ENCODE results near the gene RIC8B. TPM values are rescaled to one million over a fixed set of nuclear protein-coding genes. Genes with fewer than 3 reads are reported as not detected.
A peak's percentile ranks its signal among the peaks of the same experiment; 100 is the strongest.

The RIC8B gene
- total RNA-seq, 4 donors from 2014 or later: 12.5 to 17.8 (median 15.8) TPM

DNA sequence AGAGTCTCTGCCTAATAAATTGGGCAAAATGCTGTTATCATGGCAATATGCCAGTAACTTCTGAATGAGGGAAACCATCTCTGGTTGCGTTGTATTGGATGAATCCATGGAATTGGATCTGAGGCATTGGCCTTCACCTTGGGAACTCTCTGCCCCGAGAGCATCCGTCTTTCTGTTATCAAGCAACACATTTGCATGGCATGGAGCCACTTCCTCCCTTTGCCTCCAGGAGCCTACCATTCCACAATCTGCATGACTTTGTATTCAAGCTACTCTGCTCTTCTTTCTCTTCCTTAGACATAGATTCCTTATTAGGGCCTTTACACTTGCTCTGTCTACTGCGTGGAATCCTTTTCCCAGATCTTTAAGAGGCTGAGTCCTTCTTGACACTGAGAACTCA is 57.2 kb downstream of the RIC8B start:
- DNase-seq (ENCODE audit: low spot score): no peak
- no peak for ATAC-seq (ENCODE audit: low FRiP score)
- TF ChIP-seq, protein P1, sequence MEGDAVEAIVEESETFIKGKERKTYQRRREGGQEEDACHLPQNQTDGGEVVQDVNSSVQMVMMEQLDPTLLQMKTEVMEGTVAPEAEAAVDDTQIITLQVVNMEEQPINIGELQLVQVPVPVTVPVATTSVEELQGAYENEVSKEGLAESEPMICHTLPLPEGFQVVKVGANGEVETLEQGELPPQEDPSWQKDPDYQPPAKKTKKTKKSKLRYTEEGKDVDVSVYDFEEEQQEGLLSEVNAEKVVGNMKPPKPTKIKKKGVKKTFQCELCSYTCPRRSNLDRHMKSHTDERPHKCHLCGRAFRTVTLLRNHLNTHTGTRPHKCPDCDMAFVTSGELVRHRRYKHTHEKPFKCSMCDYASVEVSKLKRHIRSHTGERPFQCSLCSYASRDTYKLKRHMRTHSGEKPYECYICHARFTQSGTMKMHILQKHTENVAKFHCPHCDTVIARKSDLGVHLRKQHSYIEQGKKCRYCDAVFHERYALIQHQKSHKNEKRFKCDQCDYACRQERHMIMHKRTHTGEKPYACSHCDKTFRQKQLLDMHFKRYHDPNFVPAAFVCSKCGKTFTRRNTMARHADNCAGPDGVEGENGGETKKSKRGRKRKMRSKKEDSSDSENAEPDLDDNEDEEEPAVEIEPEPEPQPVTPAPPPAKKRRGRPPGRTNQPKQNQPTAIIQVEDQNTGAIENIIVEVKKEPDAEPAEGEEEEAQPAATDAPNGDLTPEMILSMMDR (IDR thresholded peaks at IDR 0.05): no peak

GRCh38 chr12:106837782-106838181 is 63.3 kb downstream of the RIC8B start:
- TF ChIP-seq, protein P1 (IDR thresholded peaks at IDR 0.05): no peak
- ATAC-seq (ENCODE audit: low FRiP score): no peak
- DNase-seq (ENCODE audit: low spot score): no peak

- TF ChIP-seq, protein P1 (IDR thresholded peaks at IDR 0.05): no peak
- no peak for ATAC-seq (ENCODE audit: low FRiP score)
- DNase-seq (ENCODE audit: low spot score): no peak
These were observed 64.9 kb downstream of the RIC8B start for GRCh38 chr12:106839333-106839732.

DNA sequence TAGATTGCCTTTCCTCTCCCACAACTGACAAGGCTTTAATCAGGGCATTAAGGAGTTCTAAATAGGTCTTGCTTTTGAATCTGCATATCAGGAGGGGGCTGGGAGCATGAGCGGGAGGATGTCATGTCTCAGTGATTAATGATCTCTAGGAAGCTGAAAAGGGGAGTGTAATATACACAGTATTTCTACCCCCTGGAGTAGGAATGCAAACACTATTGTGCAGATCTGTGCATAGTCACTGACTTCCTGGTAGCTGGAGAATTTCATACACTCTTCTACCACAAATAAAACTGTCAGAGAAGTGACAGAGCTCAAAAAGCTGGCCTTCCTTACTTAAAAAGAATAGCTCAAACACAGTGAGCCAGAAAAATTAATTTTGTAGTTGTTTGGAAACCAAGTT is 65.8 kb downstream of the RIC8B start:
- DNase-seq (ENCODE audit: low spot score) (no peak), ATAC-seq (ENCODE audit: low FRiP score) (peak; percentile 74)
- TF ChIP-seq, protein P1 (IDR thresholded peaks at IDR 0.05): no peak

DNA sequence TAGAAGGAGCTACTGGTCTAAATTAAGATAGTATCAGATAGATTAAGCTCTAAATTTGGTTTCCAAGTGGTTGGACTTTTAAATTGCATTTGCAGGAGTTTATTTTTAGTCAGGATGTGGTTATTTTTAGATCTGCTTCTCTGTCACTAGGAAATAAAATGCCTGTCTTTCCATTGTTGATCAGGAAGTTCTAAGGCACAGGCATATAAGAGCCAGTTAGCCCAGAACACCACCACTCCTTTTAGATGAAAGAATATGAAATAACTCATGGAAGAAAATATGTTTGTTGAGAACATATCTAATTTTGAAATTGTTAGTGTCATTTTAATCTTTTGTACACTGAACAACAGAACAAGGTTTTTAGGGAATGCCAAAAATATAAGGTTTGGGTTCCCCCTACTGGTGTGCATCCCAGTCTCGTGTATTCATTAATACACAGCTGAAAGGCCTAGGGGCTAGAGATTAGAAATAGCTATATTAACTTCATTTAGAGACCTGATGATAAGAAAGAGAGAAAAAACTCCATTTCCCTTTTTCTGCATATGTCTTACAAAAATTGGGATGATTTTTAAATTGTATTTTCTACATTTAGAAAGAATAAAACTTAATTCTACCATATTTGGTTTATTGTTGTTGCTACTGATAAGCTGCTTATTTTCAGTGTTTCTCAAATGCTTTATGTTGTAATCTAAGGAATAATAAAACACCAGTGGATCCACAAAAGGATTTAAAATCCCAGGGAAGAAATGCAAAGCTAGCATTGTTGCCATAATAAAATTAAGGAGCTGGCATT is 67.2 kb downstream of the RIC8B start:
- ATAC-seq (ENCODE audit: low FRiP score): peak; percentile 63
- TF ChIP-seq, protein P1 (IDR thresholded peaks at IDR 0.05): no peak
- DNase-seq (ENCODE audit: low spot score): no peak

DNA sequence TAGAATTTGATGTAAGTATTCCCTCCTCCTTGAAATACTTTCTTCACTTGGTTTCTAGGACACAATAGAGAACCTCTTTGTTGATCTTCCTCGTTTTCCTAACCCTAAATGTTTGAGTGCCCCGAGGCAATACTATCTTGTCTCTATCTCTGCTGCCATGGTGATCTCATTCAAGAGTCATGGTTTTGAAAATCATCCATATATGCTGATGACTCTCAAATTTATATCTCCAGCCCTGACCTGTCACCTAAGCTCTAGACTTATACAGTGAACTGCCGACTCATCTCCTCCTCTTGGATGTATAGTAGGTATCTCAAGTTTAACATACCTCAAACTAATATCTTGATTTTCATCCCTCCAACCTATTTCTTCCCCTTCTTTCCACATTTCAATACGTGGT is 71.4 kb downstream of the RIC8B start:
- DNase-seq (ENCODE audit: low spot score) (no peak), ATAC-seq (ENCODE audit: low FRiP score) (no peak)
- TF ChIP-seq, protein P1 (IDR thresholded peaks at IDR 0.05): no peak

GRCh38 chr12:106847861-106848260 is 73.4 kb downstream of the RIC8B start:
- no peak for ATAC-seq (ENCODE audit: low FRiP score)
- no peak for DNase-seq (ENCODE audit: low spot score)
- TF ChIP-seq, protein P1 (IDR thresholded peaks at IDR 0.05): no peak
